Measurements from ENCODE around the gene NKAIN2.

- TF ChIP-seq CTCF (IDR thresholded peaks at IDR 0.05): no peak
- TF ChIP-seq POLR2A (IDR thresholded peaks at IDR 0.05): no peak
Observed at GRCh38 chr6:123873974-123874373, 70.3 kb downstream of the NKAIN2 start.

All from thyroid gland (tissue), 4 donors.